ENCODE measurements around the gene AMN1. TPM values are rescaled to one million over a fixed set of nuclear protein-coding genes. Genes with fewer than 3 reads are reported as not detected.
A peak's percentile ranks its signal among the peaks of the same experiment; 100 is the strongest.

The AMN1 gene
- total and polyA plus RNA-seq, 2 of the 13 experiments (the other 11 are each of a cell fraction or from before 2014, with no cell fraction given), result 7.5 to 26.5 TPM

GRCh38 chr12:31772685-31773222, 43.9 kb upstream of the AMN1 start (continued):
- TF ChIP-seq ZKSCAN5 (CRISPR knock-in tag; IDR thresholded peaks at IDR 0.05) (no peak), SP2 (CRISPR knock-in tag; IDR thresholded peaks at IDR 0.05) (0 out of 2 replicates have a peak, but pooled peaks have one; percentile 26), FOXC1 (CRISPR knock-in tag; IDR thresholded peaks at IDR 0.05; ENCODE audit: borderline replicate concordance) (no peak), FOXP1 (IDR thresholded peaks at IDR 0.05) (no peak), FOXP1 (CRISPR knock-in tag; IDR thresholded peaks at IDR 0.05) (no peak), STAG1 (CRISPR knock-in tag; IDR thresholded peaks at IDR 0.05) (0 out of 2 replicates have a peak, but pooled peaks have one; percentile 17), ZFP90 (CRISPR knock-in tag; IDR thresholded peaks at IDR 0.05; ENCODE audit: borderline replicate concordance) (no peak), TBL1XR1 (IDR thresholded peaks at IDR 0.05; ENCODE audit: borderline replicate concordance, low read length, partially characterized antibody) (no peak), SMC3 (IDR thresholded peaks at IDR 0.05; ENCODE audit: low read length) (peak; percentile 19; the same call in 1 of the 2 replicates), ZNF235 (CRISPR knock-in tag; IDR thresholded peaks at IDR 0.05; ENCODE audit: borderline replicate concordance) (no peak), ZNF639 (CRISPR knock-in tag; conservative IDR thresholded peaks at IDR 0.05) (0 out of 2 replicates have a peak, but pooled peaks have one; percentile 20), JARID2 (CRISPR knock-in tag; IDR thresholded peaks at IDR 0.05; ENCODE audit: insufficient replicate concordance) (no peak), CEBPZ (IDR thresholded peaks at IDR 0.05; ENCODE audit: low read length) (no peak), ZNF331 (CRISPR knock-in tag; IDR thresholded peaks at IDR 0.05) (no peak), ARID2 (CRISPR knock-in tag; IDR thresholded peaks at IDR 0.05; ENCODE audit: borderline replicate concordance) (no peak), ARNT (IDR thresholded peaks at IDR 0.05) (no peak), DDIT3 (CRISPR knock-in tag; IDR thresholded peaks at IDR 0.05) (0 out of 2 replicates have a peak, but pooled peaks have one; percentile 39), KLF12 (CRISPR knock-in tag; IDR thresholded peaks at IDR 0.05; ENCODE audit: borderline replicate concordance) (no peak), MIXL1 (CRISPR knock-in tag; IDR thresholded peaks at IDR 0.05) (peak; percentile 98; the same call in 1 of the 2 replicates), THYN1 (CRISPR knock-in tag; IDR thresholded peaks at IDR 0.05; ENCODE audit: borderline replicate concordance, low read depth) (no peak)
- TF ChIP-seq, protein P1, sequence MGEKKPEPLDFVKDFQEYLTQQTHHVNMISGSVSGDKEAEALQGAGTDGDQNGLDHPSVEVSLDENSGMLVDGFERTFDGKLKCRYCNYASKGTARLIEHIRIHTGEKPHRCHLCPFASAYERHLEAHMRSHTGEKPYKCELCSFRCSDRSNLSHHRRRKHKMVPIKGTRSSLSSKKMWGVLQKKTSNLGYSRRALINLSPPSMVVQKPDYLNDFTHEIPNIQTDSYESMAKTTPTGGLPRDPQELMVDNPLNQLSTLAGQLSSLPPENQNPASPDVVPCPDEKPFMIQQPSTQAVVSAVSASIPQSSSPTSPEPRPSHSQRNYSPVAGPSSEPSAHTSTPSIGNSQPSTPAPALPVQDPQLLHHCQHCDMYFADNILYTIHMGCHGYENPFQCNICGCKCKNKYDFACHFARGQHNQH (CRISPR knock-in tag; IDR thresholded peaks at IDR 0.05), result no peak
- TF ChIP-seq, protein P2, sequence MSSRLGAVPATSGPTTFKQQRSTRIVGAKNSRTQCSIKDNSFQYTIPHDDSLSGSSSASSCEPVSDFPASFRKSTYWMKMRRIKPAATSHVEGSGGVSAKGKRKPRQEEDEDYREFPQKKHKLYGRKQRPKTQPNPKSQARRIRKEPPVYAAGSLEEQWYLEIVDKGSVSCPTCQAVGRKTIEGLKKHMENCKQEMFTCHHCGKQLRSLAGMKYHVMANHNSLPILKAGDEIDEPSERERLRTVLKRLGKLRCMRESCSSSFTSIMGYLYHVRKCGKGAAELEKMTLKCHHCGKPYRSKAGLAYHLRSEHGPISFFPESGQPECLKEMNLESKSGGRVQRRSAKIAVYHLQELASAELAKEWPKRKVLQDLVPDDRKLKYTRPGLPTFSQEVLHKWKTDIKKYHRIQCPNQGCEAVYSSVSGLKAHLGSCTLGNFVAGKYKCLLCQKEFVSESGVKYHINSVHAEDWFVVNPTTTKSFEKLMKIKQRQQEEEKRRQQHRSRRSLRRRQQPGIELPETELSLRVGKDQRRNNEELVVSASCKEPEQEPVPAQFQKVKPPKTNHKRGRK (CRISPR knock-in tag; IDR thresholded peaks at IDR 0.05), result no peak

Data from HepG2 (cell line).